Ovary (tissue), 3 donors: ENCODE results near the gene OR10C1.

ENCODE experiments used
- EP300 ChIP-seq: sonication (generic); formaldehyde crosslinking; IDR thresholded peaks from one replicate; pipeline ENCODE4 v1.6.1; 2017; ENCODE audit warnings: antibody characterized with exemption
- POLR2A ChIP-seq: fragments of 450-650 bp; IDR thresholded peaks from one replicate; pipeline ENCODE4 v1.6.1; 2017; ENCODE audit warnings: antibody characterized with exemption, mild to moderate bottlenecking, moderate library complexity
- TF ChIP-seq, protein P1 (sequence below), 3 donors: fragments of 450-650 bp in 2 of 3; fragments of 200-600 bp in 1 of 3; IDR thresholded peaks; one replicate each; pipeline versions ENCODE4 v1.5.1 to v1.8.0; 2016 to 2022; ENCODE audit warnings: antibody characterized with exemption in 3 of 3, mild to moderate bottlenecking in 1 of 3
- donor health status: DM: no; HTN: no; CAD: no.

DNA sequence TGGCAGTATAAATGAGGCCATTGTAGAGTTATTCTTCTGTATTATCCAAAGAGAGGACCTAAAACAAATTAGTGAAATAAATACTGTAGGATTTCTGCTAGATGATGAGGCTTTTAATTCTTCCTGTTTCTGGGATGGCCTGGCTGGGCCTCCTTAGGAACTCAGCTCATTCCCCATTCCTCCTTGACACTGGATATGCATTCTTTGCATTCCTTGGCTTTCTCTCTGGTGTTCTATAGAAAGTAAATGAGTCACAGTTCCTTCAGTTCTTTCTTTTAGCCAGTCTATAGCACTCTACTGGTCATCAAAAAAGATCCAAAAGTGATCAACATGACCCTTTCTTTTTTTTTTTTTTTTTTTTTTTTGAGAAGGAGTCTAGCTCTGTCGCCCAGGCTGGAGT, 8.6 kb downstream of the OR10C1 start:
- TF ChIP-seq, protein P1, sequence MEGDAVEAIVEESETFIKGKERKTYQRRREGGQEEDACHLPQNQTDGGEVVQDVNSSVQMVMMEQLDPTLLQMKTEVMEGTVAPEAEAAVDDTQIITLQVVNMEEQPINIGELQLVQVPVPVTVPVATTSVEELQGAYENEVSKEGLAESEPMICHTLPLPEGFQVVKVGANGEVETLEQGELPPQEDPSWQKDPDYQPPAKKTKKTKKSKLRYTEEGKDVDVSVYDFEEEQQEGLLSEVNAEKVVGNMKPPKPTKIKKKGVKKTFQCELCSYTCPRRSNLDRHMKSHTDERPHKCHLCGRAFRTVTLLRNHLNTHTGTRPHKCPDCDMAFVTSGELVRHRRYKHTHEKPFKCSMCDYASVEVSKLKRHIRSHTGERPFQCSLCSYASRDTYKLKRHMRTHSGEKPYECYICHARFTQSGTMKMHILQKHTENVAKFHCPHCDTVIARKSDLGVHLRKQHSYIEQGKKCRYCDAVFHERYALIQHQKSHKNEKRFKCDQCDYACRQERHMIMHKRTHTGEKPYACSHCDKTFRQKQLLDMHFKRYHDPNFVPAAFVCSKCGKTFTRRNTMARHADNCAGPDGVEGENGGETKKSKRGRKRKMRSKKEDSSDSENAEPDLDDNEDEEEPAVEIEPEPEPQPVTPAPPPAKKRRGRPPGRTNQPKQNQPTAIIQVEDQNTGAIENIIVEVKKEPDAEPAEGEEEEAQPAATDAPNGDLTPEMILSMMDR (IDR thresholded peaks at IDR 0.05) = no peak
- TF ChIP-seq POLR2A (no peak), EP300 (no peak)
